ENCODE measurements around the gene SGMS1. TPM values are rescaled to one million over a fixed set of nuclear protein-coding genes. Genes with fewer than 3 reads are reported as not detected.
A peak's percentile ranks its signal among the peaks of the same experiment; 100 is the strongest.

The SGMS1 gene
- total and polyA plus RNA-seq, 2 experiments from 2014 or later, result 15.0 to 34.7 TPM

DNA sequence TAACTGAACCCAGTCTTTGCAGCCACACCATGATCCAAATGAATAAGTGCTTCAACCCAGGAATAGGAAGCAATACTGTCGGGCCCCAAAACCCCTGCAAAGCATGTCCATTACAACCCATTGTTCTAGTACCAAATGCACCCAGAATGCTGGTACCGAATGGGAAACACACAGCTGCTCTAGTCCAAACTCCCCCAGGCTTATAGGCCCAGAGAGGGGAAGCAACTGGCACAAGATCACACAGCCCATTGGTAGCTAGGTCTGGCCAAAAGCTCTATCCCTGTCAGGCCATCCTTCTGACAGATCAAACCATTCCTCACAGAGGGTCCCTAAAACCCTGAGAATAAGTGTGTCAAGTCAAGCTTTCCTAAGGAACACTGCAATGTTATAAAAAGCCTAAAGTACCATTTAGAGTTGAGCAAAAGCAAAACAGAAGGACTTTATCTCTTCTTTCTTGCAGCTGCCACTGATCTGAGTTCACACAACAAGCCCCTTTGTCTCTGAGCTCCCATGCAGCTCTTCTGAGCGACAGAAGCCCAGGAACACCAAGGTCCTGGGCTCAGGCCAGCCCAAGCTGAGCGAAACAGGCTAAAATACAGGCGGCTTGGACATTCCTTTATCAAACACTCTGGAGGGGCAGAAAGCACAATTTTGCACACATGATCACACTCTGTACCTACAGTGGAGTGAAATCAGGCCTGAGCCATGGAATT is 116.7 kb downstream of the SGMS1 start:
- Histone ChIP-seq H3K36me3 (ENCODE audit: insufficient read depth) (no peaks in the 10 kb centered on the region), H3K27ac (ENCODE audit: low read depth) (no peak overlapping the region), H3K4me3 (no peak overlapping the region), H2AFZ (no peak overlapping the region), H3F3A (replicated peaks; ENCODE audit: low read depth) (no peaks in the 10 kb centered on the region), H3K4me2 (no peak overlapping the region), H3K4me1 (ENCODE audit: insufficient read depth) (peaks cover 49% of the 10 kb centered on the region), H3K9me2 (ENCODE audit: insufficient read depth) (no peaks in the 10 kb centered on the region), H3K79me2 (replicated peaks; ENCODE audit: insufficient read depth) (peaks cover 36% of the 10 kb centered on the region), H4K20me1 (replicated peaks; ENCODE audit: insufficient read depth) (peaks cover 3% of the 10 kb centered on the region; the same call in 1 of the 2 replicates), H3K27me3 (ENCODE audit: insufficient read depth) (no peaks in the 10 kb centered on the region)
- Mint-ChIP-seq H3K9me3 (no peaks in the 10 kb centered on the region; the same call in 2 of the 3 replicates), H3K4me1 (peaks cover 51% of the 10 kb centered on the region), H3K36me3 (ENCODE audit: low read depth) (no peaks in the 10 kb centered on the region), H3K27ac (0 out of 2 replicates have a peak overlapping the region, but pooled peaks have one; percentile 27), H3K27me3 (ENCODE audit: insufficient read depth, low read depth, poor library complexity) (no peaks in the 10 kb centered on the region), H3K4me3 (no peak overlapping the region)
- ATAC-seq (peak; percentile 60), DNase-seq (ENCODE audit: low spot score) (no peak)
- TF ChIP-seq ZNF331 (CRISPR knock-in tag; IDR thresholded peaks at IDR 0.05; ENCODE audit: low read depth), result no peak
- TF ChIP-seq EZH2phosphoT487 (IDR thresholded peaks at IDR 0.05; ENCODE audit: unreplicated experiment), result no peak
- TF ChIP-seq POLR2AphosphoS5 (IDR thresholded peaks at IDR 0.05; ENCODE audit: low read depth), result no peak
- TF ChIP-seq, protein P1, sequence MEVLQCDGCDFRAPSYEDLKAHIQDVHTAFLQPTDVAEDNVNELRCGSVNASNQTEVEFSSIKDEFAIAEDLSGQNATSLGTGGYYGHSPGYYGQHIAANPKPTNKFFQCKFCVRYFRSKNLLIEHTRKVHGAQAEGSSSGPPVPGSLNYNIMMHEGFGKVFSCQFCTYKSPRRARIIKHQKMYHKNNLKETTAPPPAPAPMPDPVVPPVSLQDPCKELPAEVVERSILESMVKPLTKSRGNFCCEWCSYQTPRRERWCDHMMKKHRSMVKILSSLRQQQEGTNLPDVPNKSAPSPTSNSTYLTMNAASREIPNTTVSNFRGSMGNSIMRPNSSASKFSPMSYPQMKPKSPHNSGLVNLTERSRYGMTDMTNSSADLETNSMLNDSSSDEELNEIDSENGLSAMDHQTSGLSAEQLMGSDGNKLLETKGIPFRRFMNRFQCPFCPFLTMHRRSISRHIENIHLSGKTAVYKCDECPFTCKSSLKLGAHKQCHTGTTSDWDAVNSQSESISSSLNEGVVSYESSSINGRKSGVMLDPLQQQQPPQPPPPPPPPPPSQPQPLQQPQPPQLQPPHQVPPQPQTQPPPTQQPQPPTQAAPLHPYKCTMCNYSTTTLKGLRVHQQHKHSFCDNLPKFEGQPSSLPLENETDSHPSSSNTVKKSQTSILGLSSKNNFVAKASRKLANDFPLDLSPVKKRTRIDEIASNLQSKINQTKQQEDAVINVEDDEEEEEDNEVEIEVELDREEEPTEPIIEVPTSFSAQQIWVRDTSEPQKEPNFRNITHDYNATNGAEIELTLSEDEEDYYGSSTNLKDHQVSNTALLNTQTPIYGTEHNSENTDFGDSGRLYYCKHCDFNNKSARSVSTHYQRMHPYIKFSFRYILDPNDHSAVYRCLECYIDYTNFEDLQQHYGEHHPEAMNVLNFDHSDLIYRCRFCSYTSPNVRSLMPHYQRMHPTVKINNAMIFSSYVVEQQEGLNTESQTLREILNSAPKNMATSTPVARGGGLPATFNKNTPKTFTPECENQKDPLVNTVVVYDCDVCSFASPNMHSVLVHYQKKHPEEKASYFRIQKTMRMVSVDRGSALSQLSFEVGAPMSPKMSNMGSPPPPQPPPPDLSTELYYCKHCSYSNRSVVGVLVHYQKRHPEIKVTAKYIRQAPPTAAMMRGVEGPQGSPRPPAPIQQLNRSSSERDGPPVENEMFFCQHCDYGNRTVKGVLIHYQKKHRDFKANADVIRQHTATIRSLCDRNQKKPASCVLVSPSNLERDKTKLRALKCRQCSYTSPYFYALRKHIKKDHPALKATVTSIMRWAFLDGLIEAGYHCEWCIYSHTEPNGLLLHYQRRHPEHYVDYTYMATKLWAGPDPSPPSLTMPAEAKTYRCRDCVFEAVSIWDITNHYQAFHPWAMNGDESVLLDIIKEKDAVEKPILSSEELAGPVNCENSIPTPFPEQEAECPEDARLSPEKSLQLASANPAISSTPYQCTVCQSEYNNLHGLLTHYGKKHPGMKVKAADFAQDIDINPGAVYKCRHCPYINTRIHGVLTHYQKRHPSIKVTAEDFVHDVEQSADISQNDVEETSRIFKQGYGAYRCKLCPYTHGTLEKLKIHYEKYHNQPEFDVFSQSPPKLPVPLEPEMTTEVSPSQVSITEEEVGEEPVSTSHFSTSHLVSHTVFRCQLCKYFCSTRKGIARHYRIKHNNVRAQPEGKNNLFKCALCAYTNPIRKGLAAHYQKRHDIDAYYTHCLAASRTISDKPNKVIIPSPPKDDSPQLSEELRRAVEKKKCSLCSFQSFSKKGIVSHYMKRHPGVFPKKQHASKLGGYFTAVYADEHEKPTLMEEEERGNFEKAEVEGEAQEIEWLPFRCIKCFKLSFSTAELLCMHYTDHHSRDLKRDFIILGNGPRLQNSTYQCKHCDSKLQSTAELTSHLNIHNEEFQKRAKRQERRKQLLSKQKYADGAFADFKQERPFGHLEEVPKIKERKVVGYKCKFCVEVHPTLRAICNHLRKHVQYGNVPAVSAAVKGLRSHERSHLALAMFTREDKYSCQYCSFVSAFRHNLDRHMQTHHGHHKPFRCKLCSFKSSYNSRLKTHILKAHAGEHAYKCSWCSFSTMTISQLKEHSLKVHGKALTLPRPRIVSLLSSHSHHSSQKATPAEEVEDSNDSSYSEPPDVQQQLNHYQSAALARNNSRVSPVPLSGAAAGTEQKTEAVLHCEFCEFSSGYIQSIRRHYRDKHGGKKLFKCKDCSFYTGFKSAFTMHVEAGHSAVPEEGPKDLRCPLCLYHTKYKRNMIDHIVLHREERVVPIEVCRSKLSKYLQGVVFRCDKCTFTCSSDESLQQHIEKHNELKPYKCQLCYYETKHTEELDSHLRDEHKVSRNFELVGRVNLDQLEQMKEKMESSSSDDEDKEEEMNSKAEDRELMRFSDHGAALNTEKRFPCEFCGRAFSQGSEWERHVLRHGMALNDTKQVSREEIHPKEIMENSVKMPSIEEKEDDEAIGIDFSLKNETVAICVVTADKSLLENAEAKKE (CRISPR knock-in tag; IDR thresholded peaks at IDR 0.05), result no peak
- TF ChIP-seq STAT1 (IDR thresholded peaks at IDR 0.05; ENCODE audit: unreplicated experiment), result no peak
- TF ChIP-seq, protein P2, sequence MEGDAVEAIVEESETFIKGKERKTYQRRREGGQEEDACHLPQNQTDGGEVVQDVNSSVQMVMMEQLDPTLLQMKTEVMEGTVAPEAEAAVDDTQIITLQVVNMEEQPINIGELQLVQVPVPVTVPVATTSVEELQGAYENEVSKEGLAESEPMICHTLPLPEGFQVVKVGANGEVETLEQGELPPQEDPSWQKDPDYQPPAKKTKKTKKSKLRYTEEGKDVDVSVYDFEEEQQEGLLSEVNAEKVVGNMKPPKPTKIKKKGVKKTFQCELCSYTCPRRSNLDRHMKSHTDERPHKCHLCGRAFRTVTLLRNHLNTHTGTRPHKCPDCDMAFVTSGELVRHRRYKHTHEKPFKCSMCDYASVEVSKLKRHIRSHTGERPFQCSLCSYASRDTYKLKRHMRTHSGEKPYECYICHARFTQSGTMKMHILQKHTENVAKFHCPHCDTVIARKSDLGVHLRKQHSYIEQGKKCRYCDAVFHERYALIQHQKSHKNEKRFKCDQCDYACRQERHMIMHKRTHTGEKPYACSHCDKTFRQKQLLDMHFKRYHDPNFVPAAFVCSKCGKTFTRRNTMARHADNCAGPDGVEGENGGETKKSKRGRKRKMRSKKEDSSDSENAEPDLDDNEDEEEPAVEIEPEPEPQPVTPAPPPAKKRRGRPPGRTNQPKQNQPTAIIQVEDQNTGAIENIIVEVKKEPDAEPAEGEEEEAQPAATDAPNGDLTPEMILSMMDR (conservative IDR thresholded peaks at IDR 0.05; ENCODE audit: low read depth in 2 of 2), result no peak
- no peak for TF ChIP-seq NANOG (IDR thresholded peaks at IDR 0.05; ENCODE audit: borderline replicate concordance)
- no peak for TF ChIP-seq EZH2 (IDR thresholded peaks at IDR 0.05; ENCODE audit: low read depth, unreplicated experiment)
- TF ChIP-seq, protein P3, sequence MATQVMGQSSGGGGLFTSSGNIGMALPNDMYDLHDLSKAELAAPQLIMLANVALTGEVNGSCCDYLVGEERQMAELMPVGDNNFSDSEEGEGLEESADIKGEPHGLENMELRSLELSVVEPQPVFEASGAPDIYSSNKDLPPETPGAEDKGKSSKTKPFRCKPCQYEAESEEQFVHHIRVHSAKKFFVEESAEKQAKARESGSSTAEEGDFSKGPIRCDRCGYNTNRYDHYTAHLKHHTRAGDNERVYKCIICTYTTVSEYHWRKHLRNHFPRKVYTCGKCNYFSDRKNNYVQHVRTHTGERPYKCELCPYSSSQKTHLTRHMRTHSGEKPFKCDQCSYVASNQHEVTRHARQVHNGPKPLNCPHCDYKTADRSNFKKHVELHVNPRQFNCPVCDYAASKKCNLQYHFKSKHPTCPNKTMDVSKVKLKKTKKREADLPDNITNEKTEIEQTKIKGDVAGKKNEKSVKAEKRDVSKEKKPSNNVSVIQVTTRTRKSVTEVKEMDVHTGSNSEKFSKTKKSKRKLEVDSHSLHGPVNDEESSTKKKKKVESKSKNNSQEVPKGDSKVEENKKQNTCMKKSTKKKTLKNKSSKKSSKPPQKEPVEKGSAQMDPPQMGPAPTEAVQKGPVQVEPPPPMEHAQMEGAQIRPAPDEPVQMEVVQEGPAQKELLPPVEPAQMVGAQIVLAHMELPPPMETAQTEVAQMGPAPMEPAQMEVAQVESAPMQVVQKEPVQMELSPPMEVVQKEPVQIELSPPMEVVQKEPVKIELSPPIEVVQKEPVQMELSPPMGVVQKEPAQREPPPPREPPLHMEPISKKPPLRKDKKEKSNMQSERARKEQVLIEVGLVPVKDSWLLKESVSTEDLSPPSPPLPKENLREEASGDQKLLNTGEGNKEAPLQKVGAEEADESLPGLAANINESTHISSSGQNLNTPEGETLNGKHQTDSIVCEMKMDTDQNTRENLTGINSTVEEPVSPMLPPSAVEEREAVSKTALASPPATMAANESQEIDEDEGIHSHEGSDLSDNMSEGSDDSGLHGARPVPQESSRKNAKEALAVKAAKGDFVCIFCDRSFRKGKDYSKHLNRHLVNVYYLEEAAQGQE (IDR thresholded peaks at IDR 0.05; ENCODE audit: unreplicated experiment), result no peak
- TF ChIP-seq, protein P4, sequence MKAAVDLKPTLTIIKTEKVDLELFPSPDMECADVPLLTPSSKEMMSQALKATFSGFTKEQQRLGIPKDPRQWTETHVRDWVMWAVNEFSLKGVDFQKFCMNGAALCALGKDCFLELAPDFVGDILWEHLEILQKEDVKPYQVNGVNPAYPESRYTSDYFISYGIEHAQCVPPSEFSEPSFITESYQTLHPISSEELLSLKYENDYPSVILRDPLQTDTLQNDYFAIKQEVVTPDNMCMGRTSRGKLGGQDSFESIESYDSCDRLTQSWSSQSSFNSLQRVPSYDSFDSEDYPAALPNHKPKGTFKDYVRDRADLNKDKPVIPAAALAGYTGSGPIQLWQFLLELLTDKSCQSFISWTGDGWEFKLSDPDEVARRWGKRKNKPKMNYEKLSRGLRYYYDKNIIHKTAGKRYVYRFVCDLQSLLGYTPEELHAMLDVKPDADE (IDR thresholded peaks at IDR 0.05), result no peak
